Ectodermal cell (in vitro differentiated cells): ENCODE data around the gene TMTC2.

Source experiments
- H3K27ac ChIP-seq: 2 replicates; pipeline ENCODE4 v1.7.0; 2013; ENCODE audit warnings: mild to moderate bottlenecking, low read depth, low read length; ENCODE audit not compliant: insufficient read depth, poor library complexity, severe bottlenecking
- H3K27me3 ChIP-seq: 2 replicates; pipeline ENCODE4 v1.7.0; 2013; ENCODE audit warnings: mild to moderate bottlenecking, low read length; ENCODE audit not compliant: insufficient read depth, control insufficient read depth, poor library complexity, severe bottlenecking
- H3K36me3 ChIP-seq: one replicate; pipeline ENCODE4 v1.7.0; 2013; ENCODE audit warnings: low read length; ENCODE audit not compliant: control insufficient read depth, insufficient read depth
- H3K4me1 ChIP-seq: one replicate; pipeline ENCODE4 v1.7.0; 2013; ENCODE audit warnings: low read length; ENCODE audit not compliant: control insufficient read depth, insufficient read depth
- H3K4me3 ChIP-seq: 2 replicates; pipeline ENCODE4 v1.7.0; 2013; ENCODE audit warnings: low read depth, low read length, control low read depth; ENCODE audit not compliant: insufficient read depth
- H3K9me3 ChIP-seq: 2 replicates; pipeline ENCODE4 v1.7.0; 2013; ENCODE audit warnings: mild to moderate bottlenecking, low read length, moderate library complexity; ENCODE audit not compliant: control insufficient read depth
- WGBS, 2 experiments: methylation state at CpG; one replicate each; pipeline ENCODE4 v1.1.7; 2013; ENCODE audit warnings: missing lambda C conversion rate in 2 of 2; 5-methylcytosine and 5-hydroxymethylcytosine counted together

Gene TMTC2

DNA sequence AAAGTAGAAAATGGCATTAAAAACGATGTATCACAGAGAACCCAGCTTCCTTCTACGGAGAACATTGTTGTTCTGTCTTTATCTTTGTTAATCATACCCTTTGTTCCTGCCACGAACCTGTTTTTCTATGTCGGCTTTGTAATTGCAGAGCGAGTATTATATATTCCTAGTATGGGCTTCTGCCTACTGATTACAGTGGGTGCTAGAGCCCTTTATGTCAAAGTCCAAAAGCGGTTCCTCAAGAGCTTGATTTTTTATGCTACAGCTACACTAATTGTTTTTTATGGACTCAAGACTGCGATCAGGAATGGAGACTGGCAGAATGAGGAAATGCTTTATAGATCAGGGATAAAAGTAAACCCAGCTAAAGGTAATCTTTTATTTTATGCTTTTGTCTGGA is 209.6 kb downstream of the TMTC2 start:
- Histone ChIP-seq H3K27ac (no peak overlapping the region), H3K36me3 (no peaks in the 10 kb centered on the region), H3K9me3 (no peaks in the 10 kb centered on the region), H3K4me1 (no peaks in the 10 kb centered on the region), H3K4me3 (no peak overlapping the region), H3K27me3 (no peaks in the 10 kb centered on the region)
- WGBS, 2 experiments: 93 to 94% methylated on average over 7 of the region's 7 CpGs

- no peaks in the 10 kb centered on the region for H3K4me1 ChIP-seq
- H3K27ac ChIP-seq: no peak overlapping the region
- H3K27me3 ChIP-seq: no peaks in the 10 kb centered on the region
- H3K9me3 ChIP-seq: no peaks in the 10 kb centered on the region
- H3K4me3 ChIP-seq: no peak overlapping the region
- H3K36me3 ChIP-seq: no peaks in the 10 kb centered on the region
- WGBS, 2 experiments: 94 to 100% methylated on average over 2 to 3 of the region's 3 CpGs
These were observed 210.3 kb downstream of the TMTC2 start for GRCh38 chr12:82896979-82897378.

DNA sequence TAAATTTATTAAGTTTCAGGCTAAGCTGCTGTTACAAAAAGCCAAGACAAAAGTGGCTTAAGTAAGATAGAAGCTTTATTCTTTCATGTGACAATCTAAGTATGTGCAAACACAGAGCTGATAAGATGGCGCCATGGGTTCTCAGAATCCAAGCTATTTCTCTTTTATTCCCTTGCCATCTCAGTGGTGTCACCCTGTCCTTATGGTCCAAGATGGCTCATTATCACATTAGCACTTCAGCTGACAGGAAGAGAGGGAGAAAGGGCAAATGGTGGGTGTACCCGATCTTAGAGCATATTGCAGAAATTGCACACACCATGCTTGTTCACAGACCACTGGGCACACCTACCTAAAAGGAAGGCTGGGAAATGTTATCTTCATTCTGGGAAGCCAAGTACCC is 211.7 kb downstream of the TMTC2 start:
- no peaks in the 10 kb centered on the region for H3K36me3 ChIP-seq
- H3K9me3 ChIP-seq: no peaks in the 10 kb centered on the region
- H3K27ac ChIP-seq: no peak overlapping the region
- WGBS, 2 experiments: 50 to 94% methylated on average over 1 to 2 of the region's 2 CpGs
- H3K27me3 ChIP-seq: no peaks in the 10 kb centered on the region
- H3K4me3 ChIP-seq: no peak overlapping the region
- H3K4me1 ChIP-seq: no peaks in the 10 kb centered on the region

GRCh38 chr12:82904219-82904790 is 217.6 kb downstream of the TMTC2 start:
- Histone ChIP-seq H3K27me3 (no peaks in the 10 kb centered on the region), H3K9me3 (no peaks in the 10 kb centered on the region), H3K4me3 (no peak overlapping the region), H3K4me1 (no peaks in the 10 kb centered on the region), H3K27ac (no peak overlapping the region), H3K36me3 (no peaks in the 10 kb centered on the region)
- 91 to 92% methylated on average over 5 of the region's 5 CpGs for WGBS, 2 experiments

GRCh38 chr12:82910246-82910893 is 223.7 kb downstream of the TMTC2 start:
- WGBS, 2 experiments: 74 to 77% methylated on average over 9 of the region's 9 CpGs
- H3K4me1 ChIP-seq: no peaks in the 10 kb centered on the region
- no peaks in the 10 kb centered on the region for H3K36me3 ChIP-seq
- H3K27ac ChIP-seq: no peak overlapping the region
- H3K4me3 ChIP-seq: no peak overlapping the region
- no peaks in the 10 kb centered on the region for H3K27me3 ChIP-seq
- no peaks in the 10 kb centered on the region for H3K9me3 ChIP-seq

DNA sequence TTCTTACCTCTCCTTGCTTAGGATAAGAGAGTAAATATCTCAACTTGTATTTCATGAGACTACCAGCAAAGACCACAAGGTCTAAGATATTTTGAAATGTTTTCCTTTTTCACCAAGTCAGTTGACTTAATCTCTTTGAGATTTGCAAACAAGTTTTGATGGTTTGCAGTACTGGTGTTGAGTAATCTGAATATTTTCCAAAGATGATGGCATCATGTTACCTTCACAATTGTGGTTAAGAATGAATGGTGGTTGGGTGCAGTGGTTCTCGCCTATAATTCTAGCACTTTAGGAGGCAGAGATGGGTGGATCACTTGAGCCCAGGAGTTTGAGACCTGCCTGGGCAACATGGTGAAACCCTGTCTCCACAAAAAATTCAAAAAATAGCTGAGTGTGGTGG is 225.7 kb downstream of the TMTC2 start:
- H3K4me3 ChIP-seq: no peak overlapping the region
- no peaks in the 10 kb centered on the region for H3K9me3 ChIP-seq
- H3K4me1 ChIP-seq: no peaks in the 10 kb centered on the region
- H3K36me3 ChIP-seq: no peaks in the 10 kb centered on the region
- WGBS, 2 experiments: 86 to 92% methylated on average over 1 of the region's 1 CpG
- no peaks in the 10 kb centered on the region for H3K27me3 ChIP-seq
- no peak overlapping the region for H3K27ac ChIP-seq

DNA sequence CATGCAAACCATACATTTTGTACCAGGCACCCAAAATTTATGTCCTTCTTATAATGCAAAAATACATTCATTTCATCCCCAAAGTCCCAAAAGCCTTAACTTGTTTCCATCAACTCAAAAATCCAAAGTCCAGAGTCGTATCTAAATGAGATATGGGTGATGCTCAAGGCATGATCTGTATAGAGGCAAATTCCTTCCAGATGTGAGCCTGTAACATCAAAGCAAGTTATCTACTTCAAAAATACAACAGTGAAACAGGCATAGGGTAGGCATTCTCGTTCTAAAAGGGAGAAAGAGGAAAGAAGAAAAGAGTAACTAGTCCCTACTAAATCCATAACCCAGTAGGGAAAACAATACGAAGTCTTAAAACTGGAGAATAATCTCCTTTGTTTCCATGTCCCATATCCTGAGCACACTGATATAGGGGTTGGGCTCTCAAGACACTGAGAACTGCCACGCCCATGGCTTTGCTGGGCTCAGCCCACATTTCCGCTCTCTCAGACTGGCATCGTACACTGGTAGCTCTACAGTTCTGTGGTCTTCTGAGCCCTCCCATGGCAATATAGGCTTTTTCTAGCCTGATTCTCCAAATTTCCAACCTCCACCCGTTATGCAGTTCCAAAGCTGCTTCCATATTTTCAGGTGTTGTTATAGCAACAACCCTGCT is 232.8 kb downstream of the TMTC2 start:
- WGBS, 2 experiments: 88 to 93% methylated on average over 6 to 7 of the region's 7 CpGs
- Histone ChIP-seq H3K9me3 (no peaks in the 10 kb centered on the region), H3K4me1 (no peaks in the 10 kb centered on the region), H3K27ac (no peak overlapping the region), H3K36me3 (no peaks in the 10 kb centered on the region), H3K27me3 (no peaks in the 10 kb centered on the region), H3K4me3 (no peak overlapping the region)

DNA sequence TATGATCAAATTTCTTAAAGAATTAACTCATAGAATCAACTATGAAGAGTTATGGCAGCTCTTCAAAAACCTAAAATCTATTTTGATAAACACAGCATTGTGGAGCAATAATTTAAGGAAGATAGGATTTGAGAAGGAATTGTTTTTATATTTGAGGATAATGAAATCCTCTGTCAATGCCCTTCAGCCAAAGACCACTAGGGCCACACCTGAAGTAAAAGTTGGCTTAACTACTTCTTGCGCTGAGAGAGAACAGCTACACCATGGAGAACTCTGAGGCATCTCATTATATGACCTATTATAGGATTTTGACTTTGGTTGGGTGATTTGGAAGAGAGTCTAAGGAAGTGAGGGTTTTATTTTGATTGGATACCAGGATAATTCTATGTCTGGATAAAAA is 237.2 kb downstream of the TMTC2 start:
- no peak overlapping the region for H3K4me3 ChIP-seq
- H3K4me1 ChIP-seq: no peaks in the 10 kb centered on the region
- no peaks in the 10 kb centered on the region for H3K36me3 ChIP-seq
- no peak overlapping the region for H3K27ac ChIP-seq
- H3K27me3 ChIP-seq: no peaks in the 10 kb centered on the region
- 94 to 100% methylated on average over 1 of the region's 1 CpG for WGBS, 2 experiments
- H3K9me3 ChIP-seq: no peaks in the 10 kb centered on the region

DNA sequence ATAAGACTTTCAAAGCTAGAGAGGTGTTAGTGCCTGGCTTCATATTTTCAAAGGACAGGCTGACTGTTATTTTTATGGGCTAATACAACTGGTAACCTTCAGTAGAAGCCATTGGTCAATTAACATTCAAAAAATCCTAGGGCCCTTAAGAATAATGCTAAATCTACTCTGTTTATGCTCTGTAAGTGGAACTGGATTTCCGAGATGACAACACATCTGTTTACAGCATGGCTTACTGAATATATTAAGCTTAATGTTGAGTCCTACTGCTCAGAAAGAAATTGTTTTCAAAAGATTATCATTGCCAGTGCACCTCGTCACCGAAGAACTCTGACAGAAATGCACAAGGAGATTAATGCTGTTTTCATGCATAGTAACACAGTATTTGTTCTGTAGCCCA is 239.9 kb downstream of the TMTC2 start:
- no peaks in the 10 kb centered on the region for H3K36me3 ChIP-seq
- H3K4me3 ChIP-seq: no peak overlapping the region
- no peaks in the 10 kb centered on the region for H3K4me1 ChIP-seq
- H3K27me3 ChIP-seq: no peaks in the 10 kb centered on the region
- H3K9me3 ChIP-seq: no peaks in the 10 kb centered on the region
- H3K27ac ChIP-seq: no peak overlapping the region
- 92 to 94% methylated on average over 3 of the region's 3 CpGs for WGBS, 2 experiments

- no peaks in the 10 kb centered on the region for H3K9me3 ChIP-seq
- no peaks in the 10 kb centered on the region for H3K27me3 ChIP-seq
- H3K4me1 ChIP-seq: no peaks in the 10 kb centered on the region
- WGBS, 2 experiments: 91 to 98% methylated on average over 3 of the region's 3 CpGs
- H3K27ac ChIP-seq: no peak overlapping the region
- H3K4me3 ChIP-seq: no peak overlapping the region
- H3K36me3 ChIP-seq: no peaks in the 10 kb centered on the region
These were observed 243.6 kb downstream of the TMTC2 start for GRCh38 chr12:82930301-82930700.
